ENCODE results near the gene C10orf90.

Gene C10orf90

GRCh38 chr10:126500866-126501265 lies 169.6 kb downstream of the C10orf90 start:
- DNase-seq, result no peak

DNA sequence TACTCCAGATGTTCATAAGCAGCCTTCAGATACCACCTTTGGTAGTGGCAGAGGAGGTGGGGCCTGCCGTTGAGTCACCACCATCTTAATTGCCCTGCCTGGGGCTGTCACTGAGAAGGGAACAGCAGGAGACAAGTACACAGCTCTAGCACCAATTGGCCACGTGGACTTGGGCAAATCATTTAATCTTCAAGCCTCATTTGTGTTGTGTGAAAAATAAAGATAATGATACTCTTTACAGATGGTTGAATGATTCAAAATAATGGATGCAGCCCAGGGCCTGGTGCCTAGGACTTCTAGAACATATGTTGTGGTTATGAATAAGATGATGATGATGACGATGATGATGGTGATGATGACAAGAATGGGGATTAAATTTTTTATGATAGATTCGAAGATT lies 170.3 kb downstream of the C10orf90 start:
- no peak for DNase-seq

DNA sequence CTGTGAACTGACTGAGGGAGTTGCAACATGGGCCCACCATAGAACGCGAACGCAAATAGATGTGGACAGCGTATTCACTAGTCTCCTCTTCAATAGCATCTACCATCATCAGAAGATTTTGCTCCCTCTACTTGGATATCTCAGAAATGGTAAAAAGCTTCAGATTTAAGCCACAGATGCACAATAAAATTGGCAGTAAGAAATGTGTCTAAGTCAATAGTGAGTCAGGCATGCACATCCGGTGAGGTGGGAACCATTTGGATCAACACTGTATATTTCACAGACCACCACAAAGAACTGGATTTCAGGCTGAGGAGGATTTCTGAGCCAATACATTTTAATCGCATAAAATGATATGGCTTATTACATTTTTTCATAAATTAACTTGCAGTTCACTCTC lies 170.7 kb downstream of the C10orf90 start:
- no peak for DNase-seq

DNA sequence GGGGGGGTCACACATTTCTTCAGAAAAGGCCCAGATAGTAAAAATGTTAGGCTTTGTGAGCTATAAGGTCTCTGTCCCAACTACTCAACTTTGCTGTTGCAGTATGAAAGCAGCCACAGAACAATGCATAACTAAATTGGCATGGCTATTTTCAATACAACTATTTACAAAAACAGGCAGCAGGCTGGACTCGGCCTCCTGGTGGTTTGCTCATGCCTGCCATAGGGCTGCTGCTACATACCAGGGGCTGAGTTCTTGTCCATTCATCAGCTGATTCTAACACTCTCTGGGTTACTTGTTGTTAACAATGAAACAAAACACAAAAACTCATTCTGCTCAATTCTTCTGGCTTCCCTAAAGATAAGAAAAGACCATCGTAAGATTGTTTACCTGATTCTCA lies 172.8 kb downstream of the C10orf90 start:
- DNase-seq, result no peak

DNA sequence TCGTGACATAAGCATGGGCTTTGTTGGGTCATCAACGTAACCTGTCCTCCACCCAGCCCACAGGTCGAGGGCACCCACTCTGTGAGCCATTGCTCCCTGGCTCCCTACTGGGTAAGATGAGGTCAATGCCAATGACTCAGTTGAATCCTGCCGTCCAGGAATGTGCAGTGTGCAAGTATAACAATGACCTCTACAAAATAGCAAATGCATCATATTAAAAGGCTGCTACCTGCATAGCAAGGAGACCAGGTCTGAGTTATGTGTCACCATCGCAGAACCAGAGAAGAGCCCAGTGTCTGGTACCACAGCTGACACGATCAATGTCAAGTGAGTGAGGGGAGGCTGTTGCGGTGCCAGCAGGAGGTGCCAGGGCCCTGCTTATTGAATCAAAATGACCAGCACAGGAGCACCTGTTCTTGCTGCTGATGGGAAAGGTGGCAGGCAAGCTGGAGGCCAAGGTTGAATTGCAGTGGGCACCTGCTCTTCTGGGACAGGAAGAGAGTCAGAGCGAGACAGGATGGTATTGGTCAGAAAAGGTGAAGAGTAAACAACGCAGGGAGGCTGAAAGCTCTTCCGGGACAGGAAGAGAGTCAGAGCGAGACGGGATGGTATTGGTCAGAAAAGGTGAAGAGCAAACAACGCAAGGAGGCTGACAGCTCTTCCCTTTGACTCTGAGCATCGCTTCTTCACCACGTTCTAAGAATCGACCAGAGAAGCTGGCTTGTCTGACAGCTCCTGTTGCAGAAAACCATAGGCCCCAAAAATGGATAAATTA lies 173.5 kb downstream of the C10orf90 start:
- DNase-seq, result no peak

DNA sequence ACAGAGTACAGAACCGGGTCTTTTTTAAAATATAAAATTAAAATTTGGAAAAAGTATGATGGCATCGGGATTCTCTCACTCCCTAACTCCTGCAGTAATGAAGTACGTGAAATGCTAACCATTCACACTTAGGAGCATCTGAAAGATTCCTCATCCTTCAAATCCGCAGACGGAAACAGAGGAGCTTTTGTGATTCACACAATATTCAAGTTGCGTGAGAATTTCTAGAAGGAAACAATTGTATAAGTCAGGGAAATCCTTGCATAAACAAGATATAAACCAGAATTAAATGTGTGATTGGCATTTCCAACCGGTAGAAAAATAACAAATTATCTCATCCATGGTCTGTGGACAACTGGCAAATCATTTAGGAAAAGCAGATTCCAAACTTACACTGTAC lies 179.0 kb downstream of the C10orf90 start:
- no peak for DNase-seq

DNA sequence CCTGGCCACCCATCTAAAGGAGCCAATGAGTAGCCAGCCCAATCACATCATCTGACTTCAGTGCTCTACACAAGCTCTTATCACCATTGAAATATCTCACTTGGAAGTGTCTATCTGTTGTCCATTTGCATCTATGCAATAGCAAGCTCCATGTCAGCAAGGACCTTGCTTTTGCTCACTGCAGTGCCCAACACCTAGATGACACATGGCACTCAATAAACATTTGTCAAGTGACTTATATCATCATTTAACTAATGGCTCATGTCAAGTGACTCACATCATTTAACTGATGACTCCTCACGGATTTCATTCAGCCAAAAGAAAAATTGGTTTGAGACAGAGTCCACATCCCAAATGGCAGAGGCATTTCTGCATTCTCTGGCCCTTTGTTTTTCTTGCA lies 189.3 kb downstream of the C10orf90 start:
- DNase-seq, result no peak

DNA sequence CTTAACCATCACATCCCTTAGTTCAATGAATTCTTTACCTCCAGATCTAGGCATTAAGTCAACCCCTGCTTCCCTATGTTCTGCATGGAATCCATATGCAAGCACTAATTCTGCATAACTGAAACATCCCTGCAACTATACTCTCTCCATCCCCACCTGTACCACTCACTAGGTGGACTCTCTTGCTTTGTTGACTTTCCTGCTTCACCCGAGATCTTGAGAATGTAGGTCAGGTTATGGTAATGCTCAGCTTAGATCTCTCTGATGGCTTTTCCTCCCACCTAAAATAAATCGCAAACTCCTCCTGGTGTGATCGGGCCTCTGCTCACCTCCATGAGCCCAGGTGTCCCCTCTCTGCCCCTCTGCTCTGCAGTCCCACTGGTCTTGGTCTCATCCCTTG lies 189.8 kb downstream of the C10orf90 start:
- no peak for DNase-seq

- DNase-seq, result no peak
Observed at GRCh38 chr10:126479280-126479895, 191.1 kb downstream of the C10orf90 start.

GRCh38 chr10:126478546-126478945 lies 191.9 kb downstream of the C10orf90 start:
- DNase-seq, result no peak

GRCh38 chr10:126476246-126476645 lies 194.2 kb downstream of the C10orf90 start:
- DNase-seq, result no peak

DNA sequence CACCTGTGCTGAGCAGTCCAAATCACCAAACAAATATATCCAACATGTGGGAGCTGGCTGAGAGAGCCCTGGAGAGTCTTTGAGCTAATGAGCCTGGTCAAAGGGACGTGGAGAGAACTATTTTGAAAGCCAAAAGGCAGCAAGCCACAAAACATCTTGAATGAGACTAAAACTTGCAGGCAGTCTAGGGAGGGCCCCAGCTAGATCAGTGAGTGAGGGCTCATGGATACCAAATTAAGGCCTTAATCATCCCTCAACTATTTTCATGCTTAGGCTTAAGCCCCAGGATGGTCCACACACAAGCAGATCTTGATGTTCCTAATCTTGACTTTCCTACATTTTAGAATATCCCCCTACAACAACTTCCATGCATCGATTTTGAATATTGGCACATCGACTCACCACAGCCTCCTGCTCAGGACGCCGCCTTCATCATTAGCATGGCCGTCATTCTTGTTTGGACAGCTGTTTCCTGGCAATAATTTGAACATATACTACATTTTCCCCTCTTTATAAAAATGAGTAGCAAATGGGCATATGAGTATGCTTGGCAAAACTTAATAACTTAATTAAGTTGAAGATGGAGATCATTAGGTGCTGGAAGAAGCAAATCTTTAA lies 195.3 kb downstream of the C10orf90 start:
- DNase-seq, result no peak

DNA sequence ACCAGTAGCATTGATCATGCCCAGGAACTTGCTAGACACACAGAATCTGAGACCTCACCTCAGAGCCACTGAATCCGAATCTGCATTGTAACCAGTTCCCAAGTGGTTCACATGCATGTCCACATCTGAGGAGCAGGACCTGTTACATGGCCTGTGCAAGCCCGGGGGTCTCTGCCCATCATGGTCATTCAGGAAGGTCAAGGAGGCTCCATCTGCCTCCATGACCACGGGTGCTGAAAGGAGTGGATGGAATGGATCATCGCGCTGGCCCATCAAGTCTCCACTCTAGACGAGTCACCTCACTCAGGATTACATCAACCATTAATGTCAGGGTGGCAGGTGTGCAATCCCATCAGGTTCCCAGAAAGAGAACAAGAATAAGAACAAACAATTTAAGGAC lies 196.5 kb downstream of the C10orf90 start:
- no peak for DNase-seq

GRCh38 chr10:126470991-126471390 lies 199.5 kb downstream of the C10orf90 start:
- DNase-seq, result no peak

DNA sequence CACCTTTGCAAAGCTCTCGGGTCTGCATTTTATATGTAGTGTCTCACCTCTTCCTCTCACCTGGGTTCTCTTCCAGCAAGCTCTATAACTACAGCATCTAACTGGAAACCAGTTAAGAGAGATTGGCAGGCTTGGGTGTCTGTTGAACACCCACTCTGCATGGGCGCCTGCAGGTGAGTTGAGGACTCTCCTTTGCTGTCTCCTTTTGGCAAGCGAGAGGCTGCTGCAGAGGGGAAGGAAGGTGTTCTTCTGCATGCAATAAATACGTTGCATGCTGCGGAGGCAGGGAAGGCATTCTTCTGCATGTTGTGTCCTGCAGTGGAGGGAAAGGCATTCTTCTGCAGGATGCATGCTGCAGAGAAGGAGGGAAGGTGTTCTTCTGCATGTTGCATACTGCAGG lies 200.8 kb downstream of the C10orf90 start:
- no peak for DNase-seq

DNA sequence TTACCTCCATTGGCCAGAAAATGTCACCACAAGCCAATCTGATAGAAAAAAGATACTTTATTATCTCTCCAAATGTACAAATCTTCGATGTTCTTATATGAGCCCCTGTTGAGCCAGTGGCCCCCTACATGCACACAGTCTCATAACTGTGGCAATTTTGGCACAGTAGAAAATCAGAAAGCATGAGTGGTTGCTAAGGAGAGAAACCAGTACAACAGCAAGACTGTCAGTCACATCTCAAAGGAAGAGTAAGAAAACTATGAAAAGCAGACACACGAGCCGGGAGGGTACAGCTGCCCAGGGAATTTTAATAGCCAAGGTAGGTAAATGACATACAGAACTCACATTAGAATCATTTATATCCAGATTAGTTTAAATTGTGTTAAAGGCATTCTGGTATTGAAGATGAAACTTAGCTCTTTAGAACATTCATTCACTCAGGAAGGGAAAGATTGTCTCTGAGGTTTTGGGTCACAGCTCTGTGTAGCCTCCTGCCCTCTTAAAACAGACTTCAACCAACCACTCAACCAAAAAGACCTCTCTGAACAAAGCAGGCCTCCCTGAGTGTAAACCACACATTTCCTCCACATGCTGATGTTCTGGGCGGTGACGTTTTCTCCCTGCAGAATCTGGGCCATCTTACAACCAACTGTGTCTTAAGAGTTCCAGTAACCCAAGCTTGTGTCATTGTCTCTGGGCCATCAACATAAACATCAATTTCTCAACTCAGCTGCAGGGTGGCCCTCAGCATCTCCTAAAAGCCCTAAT lies 201.4 kb downstream of the C10orf90 start:
- no peak for DNase-seq

DNA sequence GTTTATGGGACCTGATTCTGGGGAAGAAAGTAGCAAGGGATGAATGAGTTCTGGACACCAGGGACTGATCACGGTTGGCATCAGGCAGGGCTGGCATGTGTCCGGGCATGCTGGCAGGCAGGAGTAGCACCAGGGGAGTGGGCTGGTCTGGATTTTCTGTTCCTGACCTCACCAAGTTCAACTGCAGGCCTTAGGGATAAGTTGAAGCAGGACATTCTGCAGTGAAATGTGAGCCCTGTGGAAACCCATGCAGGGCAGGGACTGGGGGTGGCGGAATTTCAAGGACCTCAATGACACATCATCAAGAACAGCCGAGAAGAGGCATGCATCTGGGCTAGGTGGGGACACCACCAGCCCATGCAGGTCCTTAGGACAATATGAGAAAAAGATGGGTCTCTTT lies 202.0 kb downstream of the C10orf90 start:
- DNase-seq, result no peak

- DNase-seq, result no peak
Observed at GRCh38 chr10:126465771-126466170, 204.7 kb downstream of the C10orf90 start.

- no peak for DNase-seq
Observed at GRCh38 chr10:126463286-126463685, 207.2 kb downstream of the C10orf90 start.

DNA sequence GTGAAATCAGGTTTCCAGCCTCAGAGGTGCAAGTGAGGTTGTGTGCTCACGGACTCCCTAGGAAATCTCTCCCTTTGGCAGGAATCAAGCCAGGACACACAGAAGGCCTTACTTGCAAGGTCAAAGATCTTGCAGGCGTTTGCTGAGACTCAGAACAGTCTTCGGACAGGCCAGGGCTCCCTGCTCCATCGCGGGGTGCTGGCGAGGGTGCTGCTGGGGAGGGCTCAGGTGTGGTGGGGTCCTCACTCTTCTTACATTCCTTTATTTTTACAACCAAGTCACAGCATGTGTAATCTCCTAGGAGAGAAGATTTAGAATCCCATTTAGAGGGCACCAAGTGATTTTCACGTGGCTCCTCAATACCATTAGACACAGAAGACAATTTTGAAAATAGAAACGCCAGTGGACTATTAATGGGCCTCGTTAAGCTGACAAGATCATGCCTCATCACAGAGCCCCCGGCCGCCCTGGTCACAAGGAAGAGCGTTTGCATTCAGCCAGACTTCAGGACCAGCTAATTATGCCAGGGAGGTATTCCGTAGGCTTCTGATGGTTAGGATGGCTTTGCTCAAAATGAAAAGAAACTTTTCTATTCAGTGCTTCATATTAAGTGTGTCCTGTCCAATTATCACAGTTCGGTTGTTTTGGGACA lies 209.1 kb downstream of the C10orf90 start:
- DNase-seq, result no peak

DNA sequence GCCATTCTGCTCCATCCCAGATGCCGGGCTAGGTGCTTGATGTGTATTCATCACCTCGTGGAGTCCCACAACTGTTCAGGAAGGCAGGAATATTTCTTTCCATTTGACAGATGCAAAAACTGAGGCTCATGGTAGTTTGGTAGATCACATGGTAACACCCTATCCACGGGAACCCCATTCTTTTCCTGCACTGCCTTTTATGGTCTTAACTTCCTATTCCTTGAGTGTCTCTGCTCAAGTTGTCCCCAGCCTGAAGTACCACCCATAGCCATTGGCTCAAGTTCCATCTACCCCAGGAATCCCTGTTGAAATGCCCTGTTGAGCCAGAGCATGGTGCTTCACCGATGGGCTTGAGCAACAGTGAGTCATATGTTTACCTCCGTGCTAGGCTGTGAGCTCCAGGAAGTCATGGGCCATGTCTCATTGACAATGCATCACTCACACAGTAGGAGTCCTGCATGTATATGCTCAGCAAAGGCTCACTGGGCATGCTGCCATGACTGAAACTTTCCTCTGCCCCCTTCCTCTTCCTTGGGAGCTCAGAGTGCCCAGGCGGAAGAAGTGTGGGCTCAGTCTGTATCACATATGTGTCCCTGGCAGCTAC lies 210.5 kb downstream of the C10orf90 start:
- DNase-seq, result no peak

- no peak for DNase-seq
Observed at GRCh38 chr10:126459032-126459831, 211.3 kb downstream of the C10orf90 start.
